CD14-positive monocyte (primary cell): Measurements from ENCODE around the gene AXIN1. TPM values are rescaled to one million over a fixed set of nuclear protein-coding genes. Genes with fewer than 3 reads are reported as not detected.

ENCODE experiments used
- DNase-seq, 3 donors: peaks; one replicate each; pipeline ENCODE4 v3.0.0-alpha.2; 2011 to 2022
- H2AFZ ChIP-seq: 2 replicates; pipeline ENCODE4 v1.6.0; 2012; ENCODE audit warnings: mild to moderate bottlenecking, low read depth, low read length, inconsistent platforms; ENCODE audit not compliant: insufficient read depth, poor library complexity, severe bottlenecking
- H3K27ac ChIP-seq, 2 donors: 1 replicate in 1 of 2; 2 replicates in 1 of 2; pipeline ENCODE4 v1.5.1; 2012 to 2013; ENCODE audit warnings: low read length in 2 of 2, control low read depth in 1 of 2, inconsistent platforms in 1 of 2, low read depth in 1 of 2, mild to moderate bottlenecking in 1 of 2
- H3K27me3 ChIP-seq, 2 donors: one replicate each; pipeline versions ENCODE4 v1.6.0 to v1.6.1; 2011 to 2013; ENCODE audit warnings: low read length in 2 of 2; ENCODE audit not compliant: control insufficient read depth in 2 of 2, insufficient read depth in 2 of 2
- H3K36me3 ChIP-seq, 2 donors: replicated peaks in 1 of 2; 1 replicate in 1 of 2; 2 replicates in 1 of 2; pipeline versions ENCODE4 v1.5.1 to v1.6.1; 2012 to 2013; ENCODE audit warnings: low read length in 2 of 2, control low read depth in 1 of 2, inconsistent platforms in 1 of 2, mild to moderate bottlenecking in 1 of 2; ENCODE audit not compliant: insufficient read depth in 2 of 2, control insufficient read depth in 1 of 2
- H3K4me1 ChIP-seq, 2 donors: 1 replicate in 1 of 2; 2 replicates in 1 of 2; pipeline versions ENCODE4 v1.5.1 to v1.6.1; 2012 to 2013; ENCODE audit warnings: low read length in 2 of 2, control low read depth in 1 of 2, inconsistent platforms in 1 of 2, mild to moderate bottlenecking in 1 of 2, moderate library complexity in 1 of 2; ENCODE audit not compliant: insufficient read depth in 2 of 2, control insufficient read depth in 1 of 2
- H3K4me2 ChIP-seq: replicated peaks from 2 replicates; pipeline ENCODE3; 2012; ENCODE audit warnings: low read length, moderate library complexity, mild to moderate bottlenecking; ENCODE audit not compliant: poor library complexity, severe bottlenecking; ENCODE audit errors: extremely low read depth
- H3K4me3 ChIP-seq, 3 experiments: fragments of 200-600 bp in 1 of 3; sonication (generic) in 1 of 3; replicated peaks in 1 of 3; 1 replicate in 2 of 3; 2 replicates in 1 of 3; pipeline ENCODE4 v1.5.1; 2011 to 2013; ENCODE audit warnings: low read length in 3 of 3, mild to moderate bottlenecking in 3 of 3, control low read depth in 2 of 3, low read depth in 2 of 3, inconsistent platforms in 1 of 3, moderate library complexity in 1 of 3
- H3K79me2 ChIP-seq: 2 replicates; pipeline ENCODE4 v1.6.0; 2012; ENCODE audit warnings: mild to moderate bottlenecking, control low read depth, inconsistent platforms, low read length, moderate library complexity; ENCODE audit not compliant: insufficient read depth
- H3K9ac ChIP-seq: 2 replicates; pipeline ENCODE4 v1.6.0; 2017; ENCODE audit warnings: low read length, mild to moderate bottlenecking; ENCODE audit not compliant: insufficient read depth, poor library complexity, severe bottlenecking
- H3K9me3 ChIP-seq, 2 donors: replicated peaks in 1 of 2; 1 replicate in 1 of 2; 2 replicates in 1 of 2; pipeline versions ENCODE4 v1.5.1 to v1.6.1; 2012 to 2013; ENCODE audit warnings: low read length in 2 of 2, control low read depth in 1 of 2; ENCODE audit not compliant: control insufficient read depth in 1 of 2, insufficient read depth in 1 of 2
- H4K20me1 ChIP-seq: 2 replicates; pipeline ENCODE4 v1.6.0; 2012; ENCODE audit warnings: mild to moderate bottlenecking, low read length, control low read depth, moderate library complexity; ENCODE audit not compliant: insufficient read depth
- H3K27ac Mint-ChIP-seq, 7 donors: one replicate each; pipeline ENCODE4 v1.8.0; 2020; ENCODE audit warnings: mild to moderate bottlenecking in 7 of 7, mixed read lengths in 7 of 7, moderate library complexity in 6 of 7, inconsistent platforms in 2 of 7
- H3K27me3 Mint-ChIP-seq, 3 donors: one replicate each; pipeline ENCODE4 v1.8.0; 2021 to 2022; ENCODE audit warnings: low read depth in 3 of 3, mild to moderate bottlenecking in 3 of 3, mixed read lengths in 3 of 3, moderate library complexity in 3 of 3, inconsistent platforms in 1 of 3
- H3K36me3 Mint-ChIP-seq, 2 donors: one replicate each; pipeline ENCODE4 v1.8.0; 2020; ENCODE audit warnings: mixed read lengths in 2 of 2, inconsistent platforms in 1 of 2, mild to moderate bottlenecking in 1 of 2
- H3K4me1 Mint-ChIP-seq: one replicate; pipeline ENCODE4 v1.8.0; 2020; ENCODE audit warnings: mild to moderate bottlenecking, mixed read lengths
- H3K4me3 Mint-ChIP-seq, 2 donors: one replicate each; pipeline ENCODE4 v1.8.0; 2020; ENCODE audit warnings: mild to moderate bottlenecking in 2 of 2, mixed read lengths in 2 of 2, moderate library complexity in 1 of 2
- H3K9me3 Mint-ChIP-seq, 7 donors: one replicate each; pipeline ENCODE4 v1.8.0; 2020 to 2022; ENCODE audit warnings: mixed read lengths in 7 of 7, mild to moderate bottlenecking in 6 of 7, moderate library complexity in 6 of 7, inconsistent platforms in 2 of 7
- WGBS: methylation state at CpG from one replicate; pipeline ENCODE4 v1.1.5; 2013; ENCODE audit warnings: missing lambda C conversion rate; ENCODE audit not compliant: insufficient coverage; 5-methylcytosine and 5-hydroxymethylcytosine counted together
- intact Hi-C, 2 donors: fragments of 100-400 bp; cut with micrococcal nuclease; formaldehyde crosslinking; loops; one replicate each; pipeline versions ENCODE4 v1.15.0 to v1.15.1; 2023
- polyA plus RNA-seq, 3 donors: library from polyadenylated mRNA; depleted of rRNA in 1 of 3; unstranded in 2 of 3; stranded (reverse) in 1 of 3; fragments of 300-500 nt in 2 of 3; fragments of >200 nt in 1 of 3; fragmentation: Illumina TruSeq in 2 of 3; gene quantifications; 1 replicate in 2 of 3; 2 replicates in 1 of 3; pipeline ENCODE4 v1.2.3, GENCODE V29; 2012 to 2021
- TF ChIP-seq, protein P1 (sequence below): fragments of 200-600 bp; IDR thresholded peaks from one replicate; pipeline ENCODE4 v1.8.0; 2022; ENCODE audit warnings: antibody characterized with exemption, mild to moderate bottlenecking

AXIN1 gene
- polyA plus RNA-seq, 3 donors: 0.30 to 20.9 (median 0.74) TPM

DNA sequence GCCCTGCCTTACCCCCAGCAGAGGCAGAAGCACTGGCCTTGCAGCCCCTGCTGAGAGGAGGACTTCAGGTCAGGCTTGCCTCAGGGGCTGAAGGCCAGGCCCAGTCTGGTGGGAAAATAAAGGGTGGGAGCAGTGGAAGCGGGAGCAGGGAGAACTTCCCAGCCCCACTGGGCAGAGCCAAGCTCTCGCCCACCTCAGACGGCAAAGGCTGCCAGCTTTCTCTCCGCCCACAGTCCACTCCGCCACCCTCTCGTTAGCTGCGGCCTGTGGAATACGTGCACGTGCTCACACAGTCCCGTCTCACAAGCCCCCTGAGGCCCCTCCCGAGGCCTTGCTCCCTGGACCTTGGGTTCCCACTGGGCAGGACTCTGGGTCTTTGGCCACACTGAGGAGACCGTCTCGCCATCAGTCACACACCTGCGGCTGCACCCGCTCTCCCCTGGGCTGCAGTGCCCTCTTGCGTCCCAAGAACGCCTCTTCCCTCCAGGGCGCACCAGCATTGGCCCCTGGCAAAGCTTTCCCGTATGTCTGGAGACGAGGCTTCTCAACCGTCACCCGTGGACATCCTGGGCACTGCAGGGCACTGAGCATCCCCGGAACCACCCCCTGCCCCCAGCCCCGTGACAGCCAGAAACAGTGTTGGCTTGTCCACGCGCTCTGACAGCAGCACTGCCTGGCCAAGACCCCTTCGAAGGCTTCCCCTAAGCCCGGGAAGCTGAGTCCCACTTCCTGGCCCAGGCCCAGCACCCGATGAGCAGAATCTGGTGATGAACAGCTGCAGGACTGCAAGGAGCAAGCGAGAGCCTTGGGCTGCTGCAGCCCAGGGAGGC is 9.6 kb upstream of the AXIN1 start:
- H3K36me3 Mint-ChIP-seq: peaks cover 6 to 9% of the 10 kb centered on the region in 2 donors
- H3K27ac Mint-ChIP-seq: peak overlapping the region in 2 of 7 donors; percentile 30 to 73
- peak; percentile 57 to 71 (median 70) for DNase-seq
- H3K9me3 Mint-ChIP-seq: no peaks in the 10 kb centered on the region
- WGBS: 31% methylated on average over 30 of the region's 30 CpGs
- no peak overlapping the region for H3K4me3 Mint-ChIP-seq
- Histone ChIP-seq H3K36me3 (peaks cover 2 to 11% of the 10 kb centered on the region in 2 donors), H2AFZ (peak overlapping the region; percentile 47), H3K79me2 (no peaks in the 10 kb centered on the region), H4K20me1 (no peaks in the 10 kb centered on the region), H3K4me3 (no peak overlapping the region), H3K4me2 (peak overlapping the region; percentile 21), H3K9ac (no peak overlapping the region), H3K9me3 (no peaks in the 10 kb centered on the region), H3K27ac (no peak overlapping the region), H3K27me3 (no peaks in the 10 kb centered on the region), H3K4me1 (peaks cover 6 to 8% of the 10 kb centered on the region in 2 donors)
- H3K27me3 Mint-ChIP-seq: peaks cover 5 to 25% (median 11%) of the 10 kb centered on the region in 3 donors
- H3K4me1 Mint-ChIP-seq: peaks cover 6% of the 10 kb centered on the region
- TF ChIP-seq, protein P1, sequence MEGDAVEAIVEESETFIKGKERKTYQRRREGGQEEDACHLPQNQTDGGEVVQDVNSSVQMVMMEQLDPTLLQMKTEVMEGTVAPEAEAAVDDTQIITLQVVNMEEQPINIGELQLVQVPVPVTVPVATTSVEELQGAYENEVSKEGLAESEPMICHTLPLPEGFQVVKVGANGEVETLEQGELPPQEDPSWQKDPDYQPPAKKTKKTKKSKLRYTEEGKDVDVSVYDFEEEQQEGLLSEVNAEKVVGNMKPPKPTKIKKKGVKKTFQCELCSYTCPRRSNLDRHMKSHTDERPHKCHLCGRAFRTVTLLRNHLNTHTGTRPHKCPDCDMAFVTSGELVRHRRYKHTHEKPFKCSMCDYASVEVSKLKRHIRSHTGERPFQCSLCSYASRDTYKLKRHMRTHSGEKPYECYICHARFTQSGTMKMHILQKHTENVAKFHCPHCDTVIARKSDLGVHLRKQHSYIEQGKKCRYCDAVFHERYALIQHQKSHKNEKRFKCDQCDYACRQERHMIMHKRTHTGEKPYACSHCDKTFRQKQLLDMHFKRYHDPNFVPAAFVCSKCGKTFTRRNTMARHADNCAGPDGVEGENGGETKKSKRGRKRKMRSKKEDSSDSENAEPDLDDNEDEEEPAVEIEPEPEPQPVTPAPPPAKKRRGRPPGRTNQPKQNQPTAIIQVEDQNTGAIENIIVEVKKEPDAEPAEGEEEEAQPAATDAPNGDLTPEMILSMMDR: peak; percentile 82
- intact Hi-C loops: loop anchor here (5.0 kb wide), 1 partner anchor 255 kb away; no protein-coding TSS in a partner anchor

DNA sequence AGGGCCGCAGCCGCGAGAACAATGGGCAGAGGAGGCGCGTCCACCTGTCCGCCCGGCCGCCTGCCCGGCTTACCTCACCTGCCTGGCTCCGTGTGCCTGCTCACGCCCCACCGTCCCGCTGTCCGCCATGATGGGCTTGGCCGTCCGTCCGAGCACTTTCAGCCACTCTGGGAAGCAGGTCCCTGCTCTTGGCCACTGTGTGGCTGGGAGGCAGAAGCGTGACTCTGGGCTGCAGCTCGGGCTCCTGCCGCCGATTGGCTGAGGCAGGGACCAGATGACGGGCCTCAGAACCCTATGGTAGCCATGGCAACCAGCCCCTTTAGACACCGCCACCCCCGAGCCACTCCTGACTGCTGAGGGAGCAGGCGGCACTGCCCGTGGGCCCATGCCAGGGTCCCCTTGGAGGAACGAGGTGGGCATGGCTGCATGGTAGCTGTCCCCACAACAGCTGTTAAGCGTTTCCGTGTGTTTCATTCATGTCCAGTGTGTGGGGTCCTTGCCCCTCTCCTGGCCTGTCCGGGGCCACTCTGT is 8.9 kb upstream of the AXIN1 start:
- Mint-ChIP-seq H3K4me3 (no peak overlapping the region), H3K36me3 (peaks cover 0 to 3% of the 10 kb centered on the region in 2 donors), H3K9me3 (no peaks in the 10 kb centered on the region), H3K27ac (no peak overlapping the region), H3K4me1 (peaks cover 6% of the 10 kb centered on the region), H3K27me3 (peaks cover 5 to 25% (median 11%) of the 10 kb centered on the region in 3 donors)
- Histone ChIP-seq H2AFZ (no peak overlapping the region), H3K9me3 (no peaks in the 10 kb centered on the region), H3K79me2 (no peaks in the 10 kb centered on the region), H3K9ac (no peak overlapping the region), H4K20me1 (no peaks in the 10 kb centered on the region), H3K4me2 (no peak overlapping the region), H3K27ac (no peak overlapping the region), H3K27me3 (no peaks in the 10 kb centered on the region), H3K4me1 (peaks cover 6 to 8% of the 10 kb centered on the region in 2 donors), H3K4me3 (no peak overlapping the region), H3K36me3 (peaks cover 0 to 4% of the 10 kb centered on the region in 2 donors)
- TF ChIP-seq, protein P1: no peak
- DNase-seq: no peak
- WGBS: 91% methylated on average over 30 of the region's 30 CpGs
- intact Hi-C loops: loop anchor here (5.0 kb wide), 1 partner anchor 254 kb away; no protein-coding TSS in a partner anchor
